Measurements from ENCODE around the gene IRGQ.
"Not testable (repeated sequence)": the region's sequence is repeated elsewhere in the genome, so short reads cannot be mapped to it uniquely, and the experiment has no call there.

Gene IRGQ

DNA sequence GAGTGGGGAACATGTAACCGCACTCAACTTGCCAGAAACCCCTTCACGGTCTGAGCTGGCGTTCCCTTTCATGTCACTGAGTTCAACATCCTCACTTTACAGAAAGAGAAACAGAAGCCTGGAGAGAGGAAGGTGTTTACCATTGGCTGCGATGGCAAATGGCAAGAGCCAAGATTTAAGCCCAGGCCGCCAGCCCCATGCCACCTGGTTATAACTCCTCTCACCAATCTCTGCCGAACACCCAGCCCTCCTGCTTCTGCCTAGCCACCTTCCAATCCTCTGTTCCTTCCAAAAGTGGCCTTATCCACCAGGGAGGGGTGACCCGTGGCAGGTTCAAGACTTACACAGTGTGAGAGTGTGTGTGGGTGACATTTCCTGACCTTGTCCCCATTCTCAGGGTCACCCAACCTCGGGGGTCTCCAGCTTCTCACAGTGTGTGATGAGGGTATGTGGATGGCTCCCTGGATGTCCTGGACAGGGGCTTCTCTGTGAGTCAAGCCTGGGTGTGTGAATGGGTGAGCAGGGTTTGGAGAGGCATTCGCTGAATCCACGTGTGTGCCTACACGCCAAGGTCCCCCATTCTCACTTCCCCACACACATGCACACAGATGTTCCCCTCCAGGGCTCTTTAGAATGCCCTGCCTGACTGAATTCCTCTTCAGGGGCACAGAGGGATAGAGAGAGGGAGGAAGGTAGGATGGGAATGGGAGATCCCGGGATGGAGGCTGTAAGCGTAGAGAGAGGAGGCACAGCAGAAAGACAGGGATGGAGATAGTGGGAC, 42.5 kb upstream of the IRGQ start:
- H3K79me1 ChIP-seq (ENCODE audit: low read length): peaks cover 6% of the 10 kb centered on the region
- peaks cover 21% of the 10 kb centered on the region for H3K27me3 ChIP-seq (ENCODE audit: insufficient read depth, low read length)
- no peaks in the 10 kb centered on the region for H3K79me2 ChIP-seq (ENCODE audit: control insufficient read depth, insufficient read depth, low read length, poor library complexity)
- H3K4me3 ChIP-seq (ENCODE audit: low read depth, low read length): no peak overlapping the region
- H3K4ac ChIP-seq (ENCODE audit: low read depth, low read length): no peak overlapping the region
- no peak overlapping the region for H3K27ac ChIP-seq (ENCODE audit: low read depth, low read length)
- H3K23ac ChIP-seq (ENCODE audit: low read length): no peak overlapping the region
- H2AK5ac ChIP-seq (ENCODE audit: low read length): no peak overlapping the region
- H3K18ac ChIP-seq (ENCODE audit: low read length): no peak overlapping the region
- H4K8ac ChIP-seq (ENCODE audit: low read depth, low read length): no peak overlapping the region
- H3K9ac ChIP-seq (ENCODE audit: low read length): no peak overlapping the region
- H2BK5ac ChIP-seq (ENCODE audit: low read depth, low read length, poor library complexity): no peak overlapping the region
- H2AFZ ChIP-seq (ENCODE audit: insufficient read depth, low read length, poor library complexity): no peak overlapping the region
- DNase-seq: no peak
- H3K9me3 ChIP-seq (ENCODE audit: insufficient read depth, low read depth, low read length): peaks cover 5% of the 10 kb centered on the region
- no peak overlapping the region for H4K12ac ChIP-seq (ENCODE audit: low read depth, low read length)
- H4K91ac ChIP-seq (ENCODE audit: low read depth, low read length): no peak overlapping the region
- WGBS (ENCODE audit: extremely low coverage, insufficient coverage, insufficient read length): no CpG with 5 or more reads among the region's 13 CpGs
- H3K14ac ChIP-seq (ENCODE audit: low read length): no peak overlapping the region
- no peak overlapping the region for H2BK120ac ChIP-seq (ENCODE audit: insufficient read depth, low read length, poor library complexity)
- H3K4me1 ChIP-seq (ENCODE audit: control insufficient read depth in 1 of 2, insufficient read depth in 2 of 2, low read length in 2 of 2): peaks cover 13 to 21% of the 10 kb centered on the region in 2 experiments
- H3K4me2 ChIP-seq (ENCODE audit: low read length): no peak overlapping the region
- H3K36me3 ChIP-seq (ENCODE audit: control insufficient read depth in 1 of 2, insufficient read depth in 2 of 2, low read length in 2 of 2): no peaks in the 10 kb centered on the region
- H2BK12ac ChIP-seq (ENCODE audit: low read length): no peak overlapping the region

DNA sequence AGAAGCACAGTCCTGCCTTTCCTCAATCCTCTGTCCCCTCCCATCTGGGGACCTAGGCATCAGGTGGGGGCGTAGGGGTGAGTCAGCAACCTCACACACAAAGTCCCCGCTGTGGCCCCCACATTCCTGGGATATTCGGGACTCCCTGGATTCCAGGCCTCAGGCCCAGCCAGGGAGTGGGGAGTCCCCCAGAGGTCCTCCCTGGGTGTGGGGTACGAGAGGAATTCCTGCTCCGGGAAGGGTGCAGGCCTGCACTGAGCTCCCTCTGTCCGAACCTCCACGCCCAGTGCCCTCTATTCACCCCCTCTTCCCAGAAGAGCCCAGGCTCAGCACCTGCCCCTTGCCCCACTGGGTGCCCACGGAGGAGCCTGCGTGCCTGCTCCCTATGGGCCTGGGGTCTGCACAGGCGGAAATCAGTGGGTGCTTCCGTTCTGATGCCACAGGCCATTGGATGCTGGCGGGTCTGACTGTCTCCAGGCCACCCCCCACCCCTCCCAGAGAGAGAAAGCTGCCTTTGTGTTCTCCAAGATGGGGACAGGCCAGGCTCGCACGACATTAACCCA, 40.3 kb upstream of the IRGQ start:
- H4K91ac ChIP-seq (ENCODE audit: low read depth, low read length): no peak overlapping the region
- H2AK5ac ChIP-seq (ENCODE audit: low read length): no peak overlapping the region
- H3K79me1 ChIP-seq (ENCODE audit: low read length): peaks cover 6% of the 10 kb centered on the region
- H3K23ac ChIP-seq (ENCODE audit: low read length): no peak overlapping the region
- no peak overlapping the region for H3K9ac ChIP-seq (ENCODE audit: low read length)
- H2BK5ac ChIP-seq (ENCODE audit: low read depth, low read length, poor library complexity): no peak overlapping the region
- no peak overlapping the region for H4K8ac ChIP-seq (ENCODE audit: low read depth, low read length)
- H3K14ac ChIP-seq (ENCODE audit: low read length): no peak overlapping the region
- no peak overlapping the region for H2BK120ac ChIP-seq (ENCODE audit: insufficient read depth, low read length, poor library complexity)
- no peak overlapping the region for H3K4ac ChIP-seq (ENCODE audit: low read depth, low read length)
- no peak overlapping the region for H2BK12ac ChIP-seq (ENCODE audit: low read length)
- no peak overlapping the region for H3K27ac ChIP-seq (ENCODE audit: low read depth, low read length)
- peak overlapping the region; percentile 31 for H3K18ac ChIP-seq (ENCODE audit: low read length)
- no peak overlapping the region for H2AFZ ChIP-seq (ENCODE audit: insufficient read depth, low read length, poor library complexity)
- no peaks in the 10 kb centered on the region for H3K36me3 ChIP-seq (ENCODE audit: control insufficient read depth in 1 of 2, insufficient read depth in 2 of 2, low read length in 2 of 2)
- peaks cover 18% of the 10 kb centered on the region for H3K27me3 ChIP-seq (ENCODE audit: insufficient read depth, low read length)
- no CpG with 5 or more reads among the region's 14 CpGs for WGBS (ENCODE audit: extremely low coverage, insufficient coverage, insufficient read length)
- H3K4me1 ChIP-seq (ENCODE audit: control insufficient read depth in 1 of 2, insufficient read depth in 2 of 2, low read length in 2 of 2): peaks cover 13 to 21% of the 10 kb centered on the region in 2 experiments
- peaks cover 5% of the 10 kb centered on the region for H3K9me3 ChIP-seq (ENCODE audit: insufficient read depth, low read depth, low read length)
- no peaks in the 10 kb centered on the region for H3K79me2 ChIP-seq (ENCODE audit: control insufficient read depth, insufficient read depth, low read length, poor library complexity)
- no peak overlapping the region for H4K12ac ChIP-seq (ENCODE audit: low read depth, low read length)
- H3K4me2 ChIP-seq (ENCODE audit: low read length): no peak overlapping the region
- no peak for DNase-seq
- H3K4me3 ChIP-seq (ENCODE audit: low read depth, low read length): no peak overlapping the region

DNA sequence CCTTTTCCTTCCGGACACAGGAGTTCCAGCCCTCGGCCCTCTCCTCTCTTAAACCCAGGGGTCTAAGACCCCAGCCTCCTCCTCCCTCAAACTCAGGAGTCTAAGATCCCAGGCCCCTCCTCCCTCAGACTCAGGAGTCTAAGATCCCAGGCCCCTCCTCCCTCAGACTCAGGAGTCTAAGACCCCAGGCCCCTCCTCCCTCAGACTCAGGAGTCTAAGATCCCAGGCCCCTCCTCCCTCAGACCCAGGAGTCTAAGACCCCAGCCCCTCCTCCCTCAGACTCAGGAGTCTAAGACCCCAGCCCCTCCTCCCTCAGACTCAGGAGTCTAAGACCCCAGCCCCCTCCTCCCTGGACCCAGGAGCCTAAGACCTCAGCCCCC, 39.6 kb upstream of the IRGQ start:
- H3K23ac ChIP-seq (ENCODE audit: low read length); DNase-seq; H2AFZ ChIP-seq (ENCODE audit: insufficient read depth, low read length, poor library complexity); H3K9me3 ChIP-seq (ENCODE audit: insufficient read depth, low read depth, low read length); H3K36me3 ChIP-seq (ENCODE audit: control insufficient read depth in 1 of 2, insufficient read depth in 2 of 2, low read length in 2 of 2); H2AK5ac ChIP-seq (ENCODE audit: low read length); H3K18ac ChIP-seq (ENCODE audit: low read length); H2BK5ac ChIP-seq (ENCODE audit: low read depth, low read length, poor library complexity); H3K79me2 ChIP-seq (ENCODE audit: control insufficient read depth, insufficient read depth, low read length, poor library complexity); H2BK120ac ChIP-seq (ENCODE audit: insufficient read depth, low read length, poor library complexity); H3K14ac ChIP-seq (ENCODE audit: low read length); H3K9ac ChIP-seq (ENCODE audit: low read length); H3K4ac ChIP-seq (ENCODE audit: low read depth, low read length); H3K79me1 ChIP-seq (ENCODE audit: low read length); H4K12ac ChIP-seq (ENCODE audit: low read depth, low read length); H2BK12ac ChIP-seq (ENCODE audit: low read length); H3K27ac ChIP-seq (ENCODE audit: low read depth, low read length); H3K4me3 ChIP-seq (ENCODE audit: low read depth, low read length); H4K91ac ChIP-seq (ENCODE audit: low read depth, low read length): not testable (repeated sequence)
- peaks cover 13 to 21% of the 10 kb centered on the region in 2 experiments for H3K4me1 ChIP-seq (ENCODE audit: control insufficient read depth in 1 of 2, insufficient read depth in 2 of 2, low read length in 2 of 2)
- peak overlapping the region; percentile 86 for H4K8ac ChIP-seq (ENCODE audit: low read depth, low read length)
- WGBS (ENCODE audit: extremely low coverage, insufficient coverage, insufficient read length): no CpG with 5 or more reads among the region's 2 CpGs
- peaks cover 18% of the 10 kb centered on the region for H3K27me3 ChIP-seq (ENCODE audit: insufficient read depth, low read length)
- H3K4me2 ChIP-seq (ENCODE audit: low read length): peak overlapping the region; percentile 55

DNA sequence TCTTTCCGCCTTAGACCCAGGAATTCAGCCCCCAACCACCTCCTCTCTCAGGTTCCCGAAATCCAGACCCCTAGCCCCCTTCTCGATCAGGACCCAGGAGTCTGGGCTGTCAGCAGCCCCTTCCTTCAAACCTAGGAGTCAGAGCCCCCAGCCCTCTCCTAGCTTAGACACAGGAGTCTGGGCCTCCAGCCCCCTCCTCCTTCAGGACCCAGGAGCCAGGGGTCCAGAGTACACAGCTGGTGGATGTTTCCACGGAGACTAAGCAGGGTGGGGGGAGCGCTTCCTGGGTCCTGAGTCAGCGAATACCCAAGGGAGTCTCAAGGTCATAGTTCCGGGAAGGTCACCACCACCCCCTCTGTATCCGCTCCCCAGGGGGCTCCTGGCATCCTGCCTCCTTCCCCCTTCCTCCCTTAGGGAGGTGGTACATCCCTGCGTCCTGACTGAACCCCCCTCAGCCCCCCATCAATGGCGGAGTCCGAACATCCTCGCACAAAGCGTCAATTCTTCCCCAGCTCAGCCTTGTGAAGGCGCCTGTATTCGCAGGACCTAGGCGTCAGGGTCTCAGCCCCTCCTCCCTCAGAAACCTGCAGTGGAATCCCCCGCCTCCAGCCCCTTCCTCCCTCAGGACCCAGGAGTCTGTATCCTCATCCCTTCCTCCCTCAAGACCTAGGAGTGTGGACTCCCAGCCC, 39.1 kb upstream of the IRGQ start:
- no peak overlapping the region for H3K18ac ChIP-seq (ENCODE audit: low read length)
- H4K12ac ChIP-seq (ENCODE audit: low read depth, low read length): peak overlapping the region; percentile 57
- H3K9ac ChIP-seq (ENCODE audit: low read length): no peak overlapping the region
- no peak overlapping the region for H3K4ac ChIP-seq (ENCODE audit: low read depth, low read length)
- no peak overlapping the region for H2BK12ac ChIP-seq (ENCODE audit: low read length)
- H3K4me2 ChIP-seq (ENCODE audit: low read length): peak overlapping the region; percentile 55
- no peak overlapping the region for H2BK120ac ChIP-seq (ENCODE audit: insufficient read depth, low read length, poor library complexity)
- no CpG with 5 or more reads among the region's 17 CpGs for WGBS (ENCODE audit: extremely low coverage, insufficient coverage, insufficient read length)
- H2AK5ac ChIP-seq (ENCODE audit: low read length): no peak overlapping the region
- no peak overlapping the region for H3K4me3 ChIP-seq (ENCODE audit: low read depth, low read length)
- no peak overlapping the region for H2BK5ac ChIP-seq (ENCODE audit: low read depth, low read length, poor library complexity)
- no peaks in the 10 kb centered on the region for H3K79me2 ChIP-seq (ENCODE audit: control insufficient read depth, insufficient read depth, low read length, poor library complexity)
- H4K8ac ChIP-seq (ENCODE audit: low read depth, low read length): peak overlapping the region; percentile 86
- no peak for DNase-seq
- peak overlapping the region; percentile 5 for H2AFZ ChIP-seq (ENCODE audit: insufficient read depth, low read length, poor library complexity)
- peak overlapping the region; percentile 24 for H3K14ac ChIP-seq (ENCODE audit: low read length)
- H3K79me1 ChIP-seq (ENCODE audit: low read length): peaks cover 6% of the 10 kb centered on the region
- H3K27me3 ChIP-seq (ENCODE audit: insufficient read depth, low read length): peaks cover 15% of the 10 kb centered on the region
- H4K91ac ChIP-seq (ENCODE audit: low read depth, low read length): no peak overlapping the region
- peaks cover 13 to 18% of the 10 kb centered on the region in 2 experiments for H3K4me1 ChIP-seq (ENCODE audit: control insufficient read depth in 1 of 2, insufficient read depth in 2 of 2, low read length in 2 of 2)
- H3K36me3 ChIP-seq (ENCODE audit: control insufficient read depth in 1 of 2, insufficient read depth in 2 of 2, low read length in 2 of 2): no peaks in the 10 kb centered on the region
- peaks cover 2% of the 10 kb centered on the region for H3K9me3 ChIP-seq (ENCODE audit: insufficient read depth, low read depth, low read length)
- no peak overlapping the region for H3K23ac ChIP-seq (ENCODE audit: low read length)
- H3K27ac ChIP-seq (ENCODE audit: low read depth, low read length): no peak overlapping the region
